DND-41 (cell line): ENCODE results near the gene TYK2.

Experiments used
- CTCF ChIP-seq: IDR thresholded peaks from 2 replicates; pipeline ENCODE4 v1.5.1; 2012; ENCODE audit warnings: borderline replicate concordance, low read length, moderate library complexity, mild to moderate bottlenecking; ENCODE audit not compliant: poor library complexity, severe bottlenecking; ENCODE audit errors: extremely low read depth
- EZH2 ChIP-seq: IDR thresholded peaks from 3 replicates; pipeline ENCODE4 v1.6.1; 2012; ENCODE audit warnings: borderline replicate concordance, low read depth, mild to moderate bottlenecking, moderate library complexity, low read length, inconsistent platforms; ENCODE audit not compliant: severe bottlenecking

- no peak for TF ChIP-seq CTCF
- TF ChIP-seq EZH2: no peak
Observed at GRCh38 chr19:10325732-10326131, 54.6 kb downstream of the TYK2 start.
